Peyer's patch (tissue), 4 donors: Measurements from ENCODE around the gene EPHB1.

Experiments
- CTCF ChIP-seq, 6 experiments: fragments of 450-650 bp in 4 of 6; fragments of 200-600 bp in 2 of 6; sonication (generic) in 1 of 6; IDR thresholded peaks; one replicate each; pipeline ENCODE4 v1.5.1; 2017 to 2019; ENCODE audit warnings: antibody characterized with exemption in 6 of 6, mild to moderate bottlenecking in 3 of 6, moderate library complexity in 1 of 6
- POLR2A ChIP-seq, 2 donors: fragments of 450-650 bp; IDR thresholded peaks; one replicate each; pipeline ENCODE4 v1.5.1; 2017; ENCODE audit warnings: antibody characterized with exemption in 2 of 2, mild to moderate bottlenecking in 2 of 2, moderate library complexity in 2 of 2

GRCh38 chr3:134988666-134989065 lies 193.6 kb downstream of the EPHB1 start:
- TF ChIP-seq CTCF (IDR thresholded peaks at IDR 0.05), result no peak
- TF ChIP-seq POLR2A (IDR thresholded peaks at IDR 0.05), result no peak
